GM13976 (cell line): ENCODE data around the gene CCDC188.

Source experiments
- DNase-seq: peaks from one replicate; pipeline ENCODE4 v3.0.0; 2012; ENCODE audit warnings: low spot score
- in situ Hi-C: fragments of 300-500 bp; cut with MboI; formaldehyde crosslinking; loops from one replicate; pipeline ENCODE4 v1.12.0; 2022; ENCODE audit warnings: low sequenced_read_pairs, mixed read lengths, inconsistent platforms; ENCODE audit not compliant: unreplicated experiment
- TF ChIP-seq, protein P1 (sequence below): IDR thresholded peaks from 2 replicates; pipeline ENCODE4 v1.5.1; 2012; ENCODE audit warnings: borderline replicate concordance, mild to moderate bottlenecking; ENCODE audit not compliant: insufficient read depth; ENCODE audit errors: extremely low read depth, missing control alignments, control extremely low read depth

CCDC188 gene

DNA sequence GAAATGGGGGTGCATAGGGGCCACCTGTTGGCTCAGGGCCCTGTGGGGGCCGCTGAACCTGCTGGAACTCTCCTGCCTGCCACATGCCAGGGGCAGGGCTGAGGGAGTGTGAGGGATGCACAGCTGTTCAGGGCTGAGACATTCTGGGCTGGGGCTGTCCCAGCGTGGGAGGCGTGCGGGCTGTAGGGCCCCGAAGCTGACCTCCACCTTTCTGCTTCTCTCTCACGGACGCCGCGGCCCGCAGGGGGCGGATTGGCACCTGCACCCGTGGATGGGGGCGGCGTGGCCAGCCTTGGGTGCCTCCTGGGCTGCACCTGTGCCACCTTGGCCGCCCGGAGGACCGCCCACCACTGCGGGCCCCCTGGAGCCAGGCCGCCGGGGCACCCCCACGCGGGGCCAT, 4.1 kb downstream of the CCDC188 start:
- TF ChIP-seq, protein P1, sequence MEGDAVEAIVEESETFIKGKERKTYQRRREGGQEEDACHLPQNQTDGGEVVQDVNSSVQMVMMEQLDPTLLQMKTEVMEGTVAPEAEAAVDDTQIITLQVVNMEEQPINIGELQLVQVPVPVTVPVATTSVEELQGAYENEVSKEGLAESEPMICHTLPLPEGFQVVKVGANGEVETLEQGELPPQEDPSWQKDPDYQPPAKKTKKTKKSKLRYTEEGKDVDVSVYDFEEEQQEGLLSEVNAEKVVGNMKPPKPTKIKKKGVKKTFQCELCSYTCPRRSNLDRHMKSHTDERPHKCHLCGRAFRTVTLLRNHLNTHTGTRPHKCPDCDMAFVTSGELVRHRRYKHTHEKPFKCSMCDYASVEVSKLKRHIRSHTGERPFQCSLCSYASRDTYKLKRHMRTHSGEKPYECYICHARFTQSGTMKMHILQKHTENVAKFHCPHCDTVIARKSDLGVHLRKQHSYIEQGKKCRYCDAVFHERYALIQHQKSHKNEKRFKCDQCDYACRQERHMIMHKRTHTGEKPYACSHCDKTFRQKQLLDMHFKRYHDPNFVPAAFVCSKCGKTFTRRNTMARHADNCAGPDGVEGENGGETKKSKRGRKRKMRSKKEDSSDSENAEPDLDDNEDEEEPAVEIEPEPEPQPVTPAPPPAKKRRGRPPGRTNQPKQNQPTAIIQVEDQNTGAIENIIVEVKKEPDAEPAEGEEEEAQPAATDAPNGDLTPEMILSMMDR = peak; percentile 25
- in situ Hi-C loops = no loop called here
- DNase-seq = peak; percentile 77

DNA sequence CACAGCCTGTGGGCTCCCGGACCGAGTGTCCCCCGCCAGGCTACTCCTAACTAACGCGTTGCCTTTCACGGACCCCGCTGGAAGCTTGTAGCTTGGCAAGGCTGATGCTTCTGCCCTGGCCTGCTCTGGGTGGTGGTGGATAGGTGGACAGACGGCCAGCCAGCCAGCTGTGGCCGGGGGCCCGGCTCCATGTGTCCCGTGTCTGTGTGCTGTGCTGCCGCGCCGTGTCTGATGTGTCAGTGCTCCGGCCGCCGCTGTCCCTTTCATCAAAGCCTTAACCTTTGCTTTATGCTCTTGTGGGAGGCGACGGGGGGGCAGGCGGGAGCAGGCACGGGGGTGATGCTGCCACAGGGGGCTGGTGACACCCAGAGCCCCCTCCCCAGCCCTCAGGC, 5.0 kb downstream of the CCDC188 start:
- in situ Hi-C loops = no loop called here
- DNase-seq = no peak
- TF ChIP-seq, protein P1 = no peak

DNA sequence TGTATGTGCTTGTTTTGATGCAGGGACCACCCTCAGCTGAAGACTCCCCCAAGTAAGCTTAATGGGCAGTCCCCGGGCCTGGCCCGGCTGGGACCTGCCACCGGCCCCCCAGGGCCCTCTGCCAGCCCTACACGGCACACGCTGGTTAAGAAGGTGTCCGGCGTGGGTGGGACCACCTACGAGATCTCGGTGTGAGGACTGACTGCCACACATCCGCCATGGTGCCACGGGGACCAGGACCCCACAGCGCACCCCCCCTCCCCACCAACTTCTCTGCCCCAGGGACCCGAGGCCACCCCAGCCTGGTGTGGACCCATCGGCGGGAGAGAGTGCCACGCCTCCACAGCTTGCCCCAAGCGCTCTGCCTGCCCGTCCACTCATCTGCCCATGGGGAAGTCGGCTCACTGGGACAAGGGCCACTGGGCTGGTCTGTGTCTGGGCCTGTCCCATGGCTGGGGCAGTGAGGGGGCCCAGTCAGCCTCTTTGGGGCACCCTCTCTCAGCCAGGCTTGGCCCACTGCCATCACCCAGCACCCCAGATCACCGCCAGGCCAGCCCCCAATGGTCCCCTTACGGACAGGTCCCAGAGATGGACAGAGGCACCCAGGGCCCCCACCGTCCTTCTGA, 5.5 kb downstream of the CCDC188 start:
- TF ChIP-seq, protein P1 = no peak
- in situ Hi-C loops = no loop called here
- DNase-seq = no peak

DNA sequence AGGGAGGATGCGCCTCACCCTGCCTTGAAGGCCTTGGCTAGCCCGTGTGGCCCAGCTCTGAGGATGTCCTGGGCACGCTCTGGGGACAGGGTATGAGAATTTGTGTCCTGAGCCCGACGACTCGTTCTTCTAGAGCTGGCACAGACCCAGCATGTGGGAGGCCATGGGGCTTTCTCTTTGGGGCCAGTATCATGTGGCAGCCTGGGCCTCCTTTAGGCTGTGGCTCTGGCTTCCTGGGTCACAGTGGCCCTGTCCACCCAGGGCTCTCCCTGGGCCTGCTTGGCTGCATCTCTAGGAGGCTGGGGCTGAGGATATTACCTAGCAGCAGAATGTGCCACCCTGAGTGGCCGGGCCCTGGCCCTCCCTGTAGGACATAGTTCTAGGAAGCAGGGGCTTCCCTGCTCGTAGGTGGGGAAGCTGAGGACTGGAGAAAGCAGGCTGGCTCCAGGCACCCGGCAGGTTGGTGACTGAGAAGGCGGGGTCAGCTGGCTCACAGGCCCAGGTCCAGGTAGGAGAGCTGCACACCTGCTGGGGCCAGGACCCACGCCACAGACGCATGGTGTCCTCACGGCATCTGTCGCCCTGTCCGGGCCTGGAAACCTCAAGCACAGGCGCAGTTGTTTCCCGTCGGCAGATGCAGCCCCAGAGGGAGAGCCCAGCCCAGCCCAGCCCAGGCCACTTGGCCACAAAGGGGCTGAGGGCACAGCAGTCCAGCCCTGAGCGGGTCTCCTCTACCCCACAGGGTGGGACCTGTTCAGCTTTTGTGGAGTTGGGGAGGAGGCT, 6.8 kb downstream of the CCDC188 start:
- TF ChIP-seq, protein P1 = no peak
- in situ Hi-C loops = no loop called here
- DNase-seq = no peak

DNA sequence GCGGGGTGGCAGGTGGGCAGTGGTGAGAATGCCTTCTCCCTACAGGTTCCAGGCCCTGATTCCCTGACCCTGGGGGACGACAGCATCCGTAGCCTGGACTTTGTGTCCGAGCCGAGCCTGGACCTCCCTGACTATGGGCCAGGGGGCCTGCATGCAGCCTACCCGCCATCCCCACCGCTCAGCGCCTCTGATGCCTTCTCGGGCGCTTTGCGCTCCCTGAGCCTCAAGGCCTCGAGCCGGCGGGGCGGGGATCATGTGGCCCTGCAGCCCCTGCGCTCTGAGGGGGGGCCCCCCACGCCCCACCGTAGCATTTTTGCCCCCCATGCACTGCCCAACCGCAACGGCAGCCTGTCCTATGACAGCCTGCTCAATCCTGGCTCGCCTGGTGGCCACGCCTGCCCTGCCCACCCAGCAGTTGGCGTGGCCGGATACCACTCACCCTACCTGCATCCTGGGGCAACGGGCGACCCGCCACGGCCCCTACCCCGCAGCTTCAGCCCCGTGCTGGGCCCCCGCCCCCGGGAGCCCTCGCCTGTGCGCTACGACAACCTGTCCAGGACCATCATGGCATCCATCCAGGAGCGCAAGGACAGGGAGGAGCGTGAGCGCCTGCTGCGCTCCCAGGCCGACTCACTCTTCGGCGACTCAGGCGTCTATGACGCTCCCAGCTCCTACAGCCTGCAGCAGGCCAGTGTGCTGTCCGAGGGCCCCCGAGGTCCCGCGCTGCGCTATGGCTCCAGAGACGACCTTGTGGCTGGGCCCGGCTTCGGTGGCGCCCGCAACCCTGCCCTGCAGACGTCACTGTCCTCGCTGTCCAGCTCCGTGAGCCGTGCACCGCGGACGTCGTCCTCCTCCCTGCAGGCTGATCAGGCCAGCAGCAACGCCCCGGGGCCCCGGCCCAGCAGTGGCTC, 7.9 kb downstream of the CCDC188 start:
- in situ Hi-C loops = no loop called here
- no peak for DNase-seq
- TF ChIP-seq, protein P1 = no peak
